Body of pancreas (tissue), 4 donors: Measurements from ENCODE around the gene CTDSPL. TPM values are rescaled to one million over a fixed set of nuclear protein-coding genes. Genes with fewer than 3 reads are reported as not detected.
A peak's percentile ranks its signal among the peaks of the same experiment; 100 is the strongest.

Source experiments
- ATAC-seq: fragments of 150-250 bp; one replicate; pipeline ENCODE4 v1.9.1; 2016
- DNase-seq, 4 donors: peaks; one replicate each; pipeline ENCODE4 v3.0.0-alpha.2; 2019
- H3K27ac ChIP-seq, 4 donors: fragments of 200-600 bp; sonication (generic); 1 replicate in 3 of 4; 2 replicates in 1 of 4; pipeline versions ENCODE4 v1.5.1 to v1.6.1; 2016 to 2019; ENCODE audit warnings: mild to moderate bottlenecking in 1 of 4, mixed read lengths in 1 of 4, moderate library complexity in 1 of 4
- H3K27me3 ChIP-seq, 2 donors: fragments of 200-600 bp; sonication (generic); one replicate each; pipeline ENCODE4 v1.6.0; 2016; ENCODE audit warnings: mild to moderate bottlenecking in 1 of 2
- H3K36me3 ChIP-seq, 2 donors: fragments of 200-600 bp; sonication (generic); replicated peaks in 1 of 2; 2 replicates each; pipeline ENCODE4 v1.5.1; 2016; ENCODE audit warnings: low read depth in 2 of 2; ENCODE audit not compliant: insufficient read depth in 1 of 2
- H3K4me1 ChIP-seq: fragments of 200-600 bp; sonication (generic); one replicate; pipeline ENCODE4 v1.6.0; 2016
- H3K4me3 ChIP-seq, 2 donors: fragments of 200-600 bp; sonication (generic); 1 replicate in 1 of 2; 2 replicates in 1 of 2; pipeline ENCODE4 v1.5.1; 2016 to 2019
- H3K9me3 ChIP-seq, 3 donors: fragments of 200-600 bp; sonication (generic); 1 replicate in 2 of 3; 2 replicates in 1 of 3; pipeline ENCODE4 v1.5.1; 2016
- CTCF ChIP-seq, 7 experiments: fragments of 450-650 bp in 4 of 7; fragments of 200-600 bp in 3 of 7; sonication (generic) in 3 of 7; IDR thresholded peaks; one replicate each; pipeline ENCODE4 v1.5.1; 2016 to 2019; ENCODE audit warnings: antibody characterized with exemption in 7 of 7
- POLR2A ChIP-seq, 3 donors: fragments of 450-650 bp; IDR thresholded peaks; one replicate each; pipeline ENCODE4 v1.6.1; 2016; ENCODE audit warnings: antibody characterized with exemption in 3 of 3, mild to moderate bottlenecking in 2 of 3
- WGBS, 2 donors: methylation state at CpG; one replicate each; pipeline ENCODE4 v1.1.5; 2017; 5-methylcytosine and 5-hydroxymethylcytosine counted together
- intact Hi-C: fragments of 100-400 bp; cut with DNase I; formaldehyde crosslinking; loops from one replicate; pipeline ENCODE4 v1.15.1; 2023
- total RNA-seq, 2 donors: library from RNA; depleted of rRNA; stranded (reverse); fragments of >200 nt; gene quantifications; one replicate each; pipeline ENCODE4 v1.1.0, GENCODE V29; 2016

CTDSPL gene
- total RNA-seq, 2 donors from 2014 or later, result 23.6 to 25.4 TPM

GRCh38 chr3:37890522-37890921, 28.8 kb downstream of the CTDSPL start:
- intact Hi-C loops, result no loop called here
- no peak for ATAC-seq
- TF ChIP-seq POLR2A (IDR thresholded peaks at IDR 0.05) (no peak), CTCF (IDR thresholded peaks at IDR 0.05) (no peak)
- Histone ChIP-seq H3K36me3 (no peaks in the 10 kb centered on the region), H3K27me3 (no peaks in the 10 kb centered on the region), H3K27ac (peak overlapping the region in 1 of 4 donors; percentile 19), H3K4me1 (peaks cover 36% of the 10 kb centered on the region), H3K4me3 (no peak overlapping the region), H3K9me3 (no peaks in the 10 kb centered on the region)
- WGBS, 2 donors, result 74 to 90% methylated on average over 5 of the region's 5 CpGs
- no peak for DNase-seq

GRCh38 chr3:37891227-37891626, 29.5 kb downstream of the CTDSPL start:
- Histone ChIP-seq H3K27ac (peak overlapping the region in 1 of 4 donors; percentile 19), H3K9me3 (no peaks in the 10 kb centered on the region), H3K4me3 (no peak overlapping the region), H3K27me3 (no peaks in the 10 kb centered on the region), H3K4me1 (peaks cover 34% of the 10 kb centered on the region), H3K36me3 (no peaks in the 10 kb centered on the region)
- TF ChIP-seq CTCF (IDR thresholded peaks at IDR 0.05), result no peak
- TF ChIP-seq POLR2A (IDR thresholded peaks at IDR 0.05), result no peak
- WGBS, 2 donors, result 17 to 20% methylated on average over 3 of the region's 3 CpGs
- no peak for ATAC-seq
- DNase-seq, result peak; percentile 18 to 64 (median 50)
- intact Hi-C loops, result no loop called here

- no peak for TF ChIP-seq POLR2A (IDR thresholded peaks at IDR 0.05)
- TF ChIP-seq CTCF (IDR thresholded peaks at IDR 0.05), result no peak
- H3K27me3 ChIP-seq, result no peaks in the 10 kb centered on the region
- DNase-seq, result peak; percentile 26 to 58 (median 36)
- peak; percentile 75 for ATAC-seq
- WGBS, 2 donors, result 23 to 29% methylated on average over 3 of the region's 3 CpGs
- H3K4me3 ChIP-seq, result no peak overlapping the region
- intact Hi-C loops, result no loop called here
- peaks cover 30% of the 10 kb centered on the region for H3K4me1 ChIP-seq
- no peaks in the 10 kb centered on the region for H3K36me3 ChIP-seq
- no peaks in the 10 kb centered on the region for H3K9me3 ChIP-seq
- H3K27ac ChIP-seq, result peak overlapping the region in 3 of 4 donors; percentile 18 to 61 (median 57)
Observed at GRCh38 chr3:37892927-37893600, 31.4 kb downstream of the CTDSPL start.

- Histone ChIP-seq H3K4me3 (no peak overlapping the region), H3K27ac (no peak overlapping the region), H3K27me3 (no peaks in the 10 kb centered on the region), H3K9me3 (no peaks in the 10 kb centered on the region), H3K4me1 (peaks cover 22% of the 10 kb centered on the region), H3K36me3 (no peaks in the 10 kb centered on the region)
- WGBS, 2 donors, result 73 to 80% methylated on average over 2 of the region's 2 CpGs
- DNase-seq (no peak), ATAC-seq (no peak)
- intact Hi-C loops, result no loop called here
- TF ChIP-seq POLR2A (IDR thresholded peaks at IDR 0.05) (no peak), CTCF (IDR thresholded peaks at IDR 0.05) (no peak)
Observed at GRCh38 chr3:37896827-37897226, 35.1 kb downstream of the CTDSPL start.

- H3K9me3 ChIP-seq, result no peaks in the 10 kb centered on the region
- DNase-seq (no peak), ATAC-seq (no peak)
- WGBS, 2 donors, result 65 to 83% methylated on average over 6 of the region's 6 CpGs
- H3K36me3 ChIP-seq, result no peaks in the 10 kb centered on the region
- H3K4me3 ChIP-seq, result no peak overlapping the region
- TF ChIP-seq POLR2A (IDR thresholded peaks at IDR 0.05), result no peak
- TF ChIP-seq CTCF (IDR thresholded peaks at IDR 0.05), result no peak
- no peaks in the 10 kb centered on the region for H3K27me3 ChIP-seq
- intact Hi-C loops, result no loop called here
- H3K27ac ChIP-seq, result no peak overlapping the region
- H3K4me1 ChIP-seq, result peaks cover 16% of the 10 kb centered on the region
Observed at GRCh38 chr3:37897763-37898162, 36.1 kb downstream of the CTDSPL start.
